H7 (cell line): ENCODE data around the gene ATP13A1. TPM values are rescaled to one million over a fixed set of nuclear protein-coding genes. Genes with fewer than 3 reads are reported as not detected.

Source experiments
- DNase-seq: peaks from one replicate; pipeline ENCODE4 v3.0.0; 2012
- H3K27me3 ChIP-seq: 2 replicates; pipeline ENCODE4 v1.6.0; 2011; ENCODE audit warnings: mild to moderate bottlenecking, low read length; ENCODE audit not compliant: control insufficient read depth, insufficient read depth
- H3K36me3 ChIP-seq: replicated peaks from 2 replicates; pipeline ENCODE4 v1.5.1; 2011; ENCODE audit warnings: low read length; ENCODE audit not compliant: control insufficient read depth, insufficient read depth
- H3K4me3 ChIP-seq: 2 replicates; pipeline ENCODE4 v1.5.1; 2011; ENCODE audit warnings: low read depth, mild to moderate bottlenecking, control low read depth, low read length, moderate library complexity; ENCODE audit not compliant: insufficient read depth
- total RNA-seq: library from RNA; depleted of rRNA; stranded (reverse); fragments of >200 nt; shearing (Covaris generic); gene quantifications from 2 replicates; pipeline ENCODE4 v1.2.3, GENCODE V29; 2014

The ATP13A1 gene
- total RNA-seq, 1 experiment from 2014 or later, result 36.2 TPM

DNA sequence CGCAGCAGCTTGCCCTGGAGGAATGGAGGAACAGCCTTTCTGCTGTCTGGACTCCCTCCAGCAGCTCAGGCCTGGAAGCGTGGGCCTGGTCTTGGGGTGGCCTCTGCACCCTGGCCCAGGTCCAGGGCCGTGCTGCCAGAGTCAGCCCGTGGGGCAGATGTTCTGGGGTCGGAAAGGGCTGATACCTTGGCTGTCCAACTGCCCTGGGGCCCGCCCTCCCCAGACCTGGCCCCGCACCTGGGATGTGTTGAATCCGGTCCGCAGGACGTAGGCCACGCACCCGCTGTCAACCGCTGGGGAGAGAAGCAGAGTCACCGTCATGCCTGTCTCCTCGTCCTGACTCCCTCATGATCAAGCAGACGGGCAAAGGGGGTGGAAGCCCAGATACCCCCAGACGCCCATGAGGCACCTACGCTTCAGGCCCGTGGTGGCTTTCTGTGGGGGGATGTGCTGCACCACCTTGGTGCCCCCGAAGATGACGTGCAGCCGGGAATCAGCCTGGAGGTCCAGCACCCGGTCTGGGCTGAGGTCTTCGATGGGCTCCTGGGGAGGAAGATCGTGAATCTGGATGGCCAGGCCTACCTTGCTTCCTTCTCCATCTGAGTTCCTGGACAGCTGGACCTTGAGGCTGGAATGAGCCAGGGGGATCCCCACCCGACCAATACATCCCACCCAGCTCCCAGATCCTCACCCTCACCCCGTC is 7.7 kb downstream of the ATP13A1 start:
- no peaks in the 10 kb centered on the region for H3K27me3 ChIP-seq
- H3K36me3 ChIP-seq, result peaks cover 72% of the 10 kb centered on the region
- DNase-seq, result peak; percentile 51
- no peak overlapping the region for H3K4me3 ChIP-seq

DNA sequence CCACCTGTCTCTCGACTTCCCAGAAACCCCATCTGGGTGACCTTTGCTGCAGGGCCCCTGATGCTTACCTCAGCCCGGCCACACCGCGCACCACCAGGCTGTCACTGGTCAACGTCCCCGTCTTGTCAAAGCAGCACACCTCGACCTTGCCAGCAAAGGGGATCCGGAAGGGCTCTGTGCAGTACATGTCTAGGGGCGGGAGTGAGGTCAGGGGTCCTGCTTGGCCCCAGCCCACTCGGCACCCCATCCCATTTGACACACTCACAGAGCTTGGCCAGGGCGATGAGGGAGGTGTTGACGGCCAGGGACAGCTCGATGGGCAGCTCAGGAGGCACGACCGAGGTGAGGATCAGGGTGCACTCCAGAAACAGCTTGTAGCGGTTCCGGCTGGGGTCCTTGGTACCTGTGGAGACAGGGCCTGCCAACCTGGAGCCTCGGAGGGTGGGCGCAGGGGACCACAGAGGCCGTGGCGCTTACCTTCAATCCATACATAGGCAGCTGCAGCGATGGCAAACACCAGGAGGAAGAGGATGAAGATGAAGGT is 8.4 kb downstream of the ATP13A1 start:
- peaks cover 74% of the 10 kb centered on the region for H3K36me3 ChIP-seq

DNA sequence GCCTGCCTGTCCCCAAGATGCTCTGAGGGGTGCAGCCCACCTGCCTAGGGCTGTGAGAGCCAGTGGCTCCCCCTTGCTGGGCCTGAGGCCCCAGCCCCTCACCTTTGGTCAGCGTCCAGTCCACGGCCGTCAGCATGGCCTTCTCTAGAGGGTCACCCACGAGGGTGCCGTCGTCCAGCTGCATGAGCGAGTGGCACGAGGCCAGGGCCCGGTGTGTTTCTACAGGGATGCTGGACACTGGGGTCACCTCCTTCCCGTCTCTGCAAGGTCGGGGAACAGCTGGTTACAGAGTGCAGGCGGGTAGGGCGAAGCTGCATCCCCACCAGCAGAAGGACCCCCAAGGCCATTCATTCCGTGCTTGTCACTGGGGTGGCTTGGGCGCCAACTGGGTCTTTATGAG is 9.0 kb downstream of the ATP13A1 start:
- H3K36me3 ChIP-seq, result peaks cover 74% of the 10 kb centered on the region

More for the DNA sequence above, 8.4 kb downstream of the ATP13A1 start:
- peak; percentile 42 for DNase-seq
- no peak overlapping the region for H3K4me3 ChIP-seq
- H3K27me3 ChIP-seq, result no peaks in the 10 kb centered on the region

DNA sequence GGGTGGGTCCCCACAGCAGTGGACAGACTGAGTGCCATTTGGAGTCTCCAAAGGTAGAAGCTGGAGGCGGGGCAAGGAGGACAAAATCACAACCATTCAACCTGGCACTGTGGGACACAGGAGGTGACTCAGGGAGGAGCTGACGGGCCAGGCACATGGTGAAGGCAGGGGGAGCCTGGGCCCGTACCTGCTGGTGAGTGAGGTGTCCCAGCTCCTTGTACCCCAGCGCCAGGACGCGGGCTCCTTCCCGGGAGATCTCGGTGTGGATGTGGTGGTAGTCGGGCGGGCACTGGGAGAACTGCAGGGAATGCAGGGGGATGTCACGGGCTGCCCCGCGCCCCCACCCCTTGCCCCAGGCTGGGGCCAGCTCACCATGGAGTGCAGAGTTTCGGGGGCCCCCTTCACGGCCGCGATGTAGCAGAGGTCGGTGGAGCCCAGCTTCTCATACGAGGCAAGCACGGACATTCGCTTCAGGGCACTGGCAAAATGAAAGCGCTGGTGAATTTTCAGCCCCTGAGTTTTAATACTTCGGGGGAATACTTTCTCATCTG is 9.8 kb downstream of the ATP13A1 start:
- Histone ChIP-seq H3K36me3 (peaks cover 74% of the 10 kb centered on the region), H3K4me3 (no peak overlapping the region), H3K27me3 (no peaks in the 10 kb centered on the region)
- peak; percentile 63 for DNase-seq

More for the DNA sequence above, 9.0 kb downstream of the ATP13A1 start:
- DNase-seq, result no peak
- no peak overlapping the region for H3K4me3 ChIP-seq
- no peaks in the 10 kb centered on the region for H3K27me3 ChIP-seq

GRCh38 chr19:19652482-19653295 is 10.8 kb downstream of the ATP13A1 start:
- no peaks in the 10 kb centered on the region for H3K27me3 ChIP-seq
- H3K4me3 ChIP-seq, result no peak overlapping the region
- DNase-seq, result peak; percentile 48
- H3K36me3 ChIP-seq, result peaks cover 68% of the 10 kb centered on the region

GRCh38 chr19:19651076-19651475 is 12.4 kb downstream of the ATP13A1 start:
- Histone ChIP-seq H3K27me3 (no peaks in the 10 kb centered on the region), H3K36me3 (peaks cover 64% of the 10 kb centered on the region), H3K4me3 (no peak overlapping the region)
- DNase-seq, result peak; percentile 38

DNA sequence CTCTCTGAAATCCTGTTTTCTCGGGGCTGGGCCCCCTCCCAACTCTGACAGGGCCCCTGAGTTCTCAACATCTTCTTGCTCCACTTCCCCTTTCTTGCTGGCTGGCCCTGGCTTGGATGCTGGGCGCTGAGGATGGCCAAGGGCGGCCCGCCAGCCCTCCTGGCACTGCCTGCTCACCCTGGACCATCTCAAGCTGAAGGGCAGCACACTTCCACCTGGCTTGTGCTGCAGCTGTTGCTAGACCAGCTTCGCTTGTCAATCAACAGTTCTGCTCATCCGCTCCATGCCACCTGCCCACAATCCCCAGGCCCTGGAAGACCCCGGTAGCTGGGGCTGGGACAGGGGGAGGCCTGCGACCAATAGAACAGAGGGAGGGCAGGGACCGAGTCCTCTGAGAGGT is 13.1 kb downstream of the ATP13A1 start:
- Histone ChIP-seq H3K36me3 (peaks cover 66% of the 10 kb centered on the region), H3K4me3 (no peak overlapping the region)

DNA sequence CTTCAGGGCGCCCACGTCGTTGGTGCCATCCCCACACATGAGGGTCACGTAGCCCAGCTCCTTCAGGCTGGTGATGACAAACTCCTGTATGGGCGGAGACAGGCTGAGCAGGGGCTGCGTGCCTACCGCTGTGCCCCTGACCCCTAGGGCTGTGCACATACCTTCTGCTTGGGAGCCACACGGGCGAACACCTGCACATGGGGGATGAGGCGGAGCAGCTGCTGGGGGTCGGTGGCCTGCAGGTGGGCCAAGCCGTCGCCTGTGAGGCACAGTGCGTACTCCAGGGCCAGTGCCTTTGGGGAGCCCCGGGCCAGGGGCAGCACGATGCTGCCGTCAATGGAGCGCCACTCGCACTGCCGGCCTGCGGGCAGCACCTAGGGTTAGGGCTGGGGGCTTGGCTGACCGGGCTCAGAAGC is 13.9 kb downstream of the ATP13A1 start:
- Histone ChIP-seq H3K4me3 (no peak overlapping the region), H3K27me3 (no peaks in the 10 kb centered on the region), H3K36me3 (peaks cover 62% of the 10 kb centered on the region)
- DNase-seq, result peak; percentile 41

More for the DNA sequence above, 13.1 kb downstream of the ATP13A1 start:
- peak; percentile 37 for DNase-seq
- H3K27me3 ChIP-seq, result no peaks in the 10 kb centered on the region

DNA sequence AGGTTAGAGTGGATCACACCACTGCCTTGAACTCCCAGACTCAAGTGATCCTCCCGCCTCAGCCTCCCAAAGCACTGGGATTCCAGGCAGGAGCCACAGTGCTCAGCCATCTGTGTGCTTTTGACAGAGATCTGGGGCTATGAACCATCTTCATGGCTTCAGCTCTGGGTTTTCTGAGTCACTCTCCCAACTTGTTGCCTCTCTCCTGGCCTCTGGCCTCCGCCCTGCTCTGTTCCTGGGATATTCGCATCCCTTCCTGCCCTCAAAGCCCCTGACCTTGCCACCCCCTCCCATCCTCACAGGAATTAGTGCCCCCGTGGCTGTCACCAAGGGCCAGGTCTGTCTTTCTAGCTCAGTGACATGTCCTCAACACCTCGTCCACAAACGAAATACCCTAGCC is 14.3 kb downstream of the ATP13A1 start:
- Histone ChIP-seq H3K4me3 (no peak overlapping the region), H3K36me3 (peaks cover 59% of the 10 kb centered on the region), H3K27me3 (no peaks in the 10 kb centered on the region)
- DNase-seq, result no peak

GRCh38 chr19:19647037-19647835 is 16.2 kb downstream of the ATP13A1 start:
- Histone ChIP-seq H3K4me3 (no peak overlapping the region), H3K36me3 (peaks cover 48% of the 10 kb centered on the region), H3K27me3 (no peaks in the 10 kb centered on the region)
- no peak for DNase-seq

DNA sequence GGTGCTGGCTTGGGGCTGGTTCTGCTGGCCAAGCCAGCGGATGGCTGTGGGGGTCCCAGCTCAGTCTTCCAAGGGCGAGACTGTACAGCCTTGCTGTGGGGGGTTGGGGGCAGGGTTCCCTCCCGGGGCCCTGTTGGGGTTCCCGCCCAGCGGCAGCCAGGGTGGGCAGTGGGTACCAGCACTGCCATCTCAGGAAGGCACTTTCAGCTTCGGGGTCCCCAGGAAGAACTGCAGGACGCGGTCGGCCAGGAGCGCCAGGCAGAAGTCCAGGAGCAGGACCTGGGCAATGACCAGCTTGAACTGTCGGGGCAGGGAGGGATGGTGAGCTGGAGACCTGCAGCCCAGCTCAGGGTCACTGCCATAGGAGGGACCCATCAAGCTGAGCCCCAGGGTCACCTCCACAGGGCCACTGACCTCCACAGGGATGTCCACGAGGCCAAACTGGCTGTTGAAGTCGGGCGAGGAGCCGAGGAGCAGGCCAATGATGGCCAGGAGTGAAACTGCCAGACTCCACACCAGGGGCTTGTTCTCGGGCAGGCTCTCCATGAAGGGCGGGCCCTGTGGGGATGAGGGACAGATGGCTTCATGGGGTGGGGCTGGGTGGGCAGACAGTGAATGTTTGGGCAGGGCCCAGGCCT is 18.1 kb downstream of the ATP13A1 start:
- no peak overlapping the region for H3K4me3 ChIP-seq
- DNase-seq, result no peak
- H3K36me3 ChIP-seq, result peaks cover 33% of the 10 kb centered on the region
- H3K27me3 ChIP-seq, result no peaks in the 10 kb centered on the region

- Histone ChIP-seq H3K36me3 (peaks cover 25% of the 10 kb centered on the region), H3K27me3 (no peaks in the 10 kb centered on the region), H3K4me3 (no peak overlapping the region)
- DNase-seq, result no peak
Observed at GRCh38 chr19:19644054-19644388, 19.5 kb downstream of the ATP13A1 start.

GRCh38 chr19:19643158-19644053 is 20.1 kb downstream of the ATP13A1 start, which contains the start of gene GMIP:
TSS of gene GMIP (minus strand) at chr19:19643657. CDS start at chr19:19643529, 128 bp downstream.
- H3K27me3 ChIP-seq, result no peaks in the 10 kb centered on the region
- H3K36me3 ChIP-seq, result peaks cover 25% of the 10 kb centered on the region
- DNase-seq, result peak; percentile 99
- peak within 1 kb of the TSS; percentile 77 for H3K4me3 ChIP-seq
